MCF 10A (cell line): ENCODE data around the gene RALY. TPM values are rescaled to one million over a fixed set of nuclear protein-coding genes. Genes with fewer than 3 reads are reported as not detected.

ENCODE experiments used
- BruUV-seq: library from RNA; stranded (reverse); fragments of 400-500 nt; replicated peaks from 2 replicates; lab custom pipeline; 2021; lab: Mats Ljungman, UMichigan
- CTCF ChIA-PET: fragments of 300-600 bp; sonication (Branson Sonifier 250); formaldehyde crosslinking; extraction: SDS; loops from one replicate; lab custom pipeline; 2021; ENCODE audit warnings: antibody characterized with exemption, inconsistent platforms; lab: Yijun Ruan, JAX
- POLR2A ChIA-PET: fragments of 300-600, 350-650 bp; sonication (Branson Sonifier 250); formaldehyde crosslinking; extraction: SDS; loops from one replicate; lab custom pipeline; 2020; ENCODE audit warnings: antibody characterized with exemption, inconsistent platforms; lab: Yijun Ruan, JAX
- DNase-seq: peaks from one replicate; pipeline ENCODE4 v3.0.0-alpha.2; 2018; ENCODE audit not compliant: unreplicated experiment
- H3K27ac Mint-ChIP-seq: one replicate; pipeline ENCODE4 v1.8.0; 2022; ENCODE audit warnings: mild to moderate bottlenecking, low read depth, mixed read lengths; ENCODE audit not compliant: unreplicated experiment
- H3K27me3 Mint-ChIP-seq: one replicate; pipeline ENCODE4 v1.8.0; 2022; ENCODE audit warnings: mixed read lengths; ENCODE audit not compliant: insufficient read depth, unreplicated experiment
- H3K36me3 Mint-ChIP-seq: one replicate; pipeline ENCODE4 v1.8.0; 2022; ENCODE audit warnings: mild to moderate bottlenecking, moderate library complexity, mixed read lengths; ENCODE audit not compliant: insufficient read depth, unreplicated experiment
- H3K4me1 Mint-ChIP-seq: one replicate; pipeline ENCODE4 v1.8.0; 2022; ENCODE audit warnings: mixed read lengths; ENCODE audit not compliant: insufficient read depth, unreplicated experiment
- H3K4me3 Mint-ChIP-seq: one replicate; pipeline ENCODE4 v1.8.0; 2022; ENCODE audit warnings: mild to moderate bottlenecking, moderate library complexity, mixed read lengths; ENCODE audit not compliant: unreplicated experiment
- H3K9me3 Mint-ChIP-seq: one replicate; pipeline ENCODE4 v1.8.0; 2022; ENCODE audit warnings: mixed read lengths; ENCODE audit not compliant: unreplicated experiment
- intact Hi-C: fragments of 100-400 bp; cut with micrococcal nuclease; formaldehyde crosslinking; loops from 2 replicates; pipeline ENCODE4 v1.14.1; 2022
- total RNA-seq: library from RNA; stranded (reverse); gene quantifications from 2 replicates; pipeline ENCODE4 v1.2.3, GENCODE V29; 2022
- TF ChIP-seq, protein P1 (sequence below): fragments of 200-600 bp; IDR thresholded peaks from one replicate; pipeline ENCODE4 v1.8.0; 2022; ENCODE audit warnings: antibody characterized with exemption, mild to moderate bottlenecking; ENCODE audit not compliant: unreplicated experiment

The RALY gene
- total RNA-seq, 1 experiment from 2014 or later, result 120 TPM

DNA sequence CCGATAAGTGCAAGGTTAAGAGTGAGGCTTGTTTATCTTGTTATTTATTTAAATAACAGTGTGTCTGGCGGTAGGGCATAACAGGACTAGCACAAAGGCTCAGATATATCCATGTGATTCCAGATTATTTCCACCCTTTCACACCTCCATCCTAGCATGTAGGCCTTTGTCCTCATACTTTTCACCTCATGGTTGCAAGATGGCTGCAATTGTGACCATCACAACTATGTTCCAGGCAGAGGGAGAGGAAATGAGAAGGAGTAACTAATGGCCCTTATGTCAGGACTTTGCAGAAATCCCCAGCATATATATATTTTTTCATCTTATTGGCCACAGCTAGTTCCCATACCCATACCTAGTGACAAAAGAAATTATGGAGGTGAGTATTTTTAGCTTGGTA, 23.5 kb upstream of the RALY start:
- CTCF ChIA-PET, result no interaction called here
- POLR2A ChIA-PET, result interaction anchor here (0.7 kb wide), 1 partner anchor 122 kb away, joined by 4 read pairs; no protein-coding TSS in a partner anchor

DNA sequence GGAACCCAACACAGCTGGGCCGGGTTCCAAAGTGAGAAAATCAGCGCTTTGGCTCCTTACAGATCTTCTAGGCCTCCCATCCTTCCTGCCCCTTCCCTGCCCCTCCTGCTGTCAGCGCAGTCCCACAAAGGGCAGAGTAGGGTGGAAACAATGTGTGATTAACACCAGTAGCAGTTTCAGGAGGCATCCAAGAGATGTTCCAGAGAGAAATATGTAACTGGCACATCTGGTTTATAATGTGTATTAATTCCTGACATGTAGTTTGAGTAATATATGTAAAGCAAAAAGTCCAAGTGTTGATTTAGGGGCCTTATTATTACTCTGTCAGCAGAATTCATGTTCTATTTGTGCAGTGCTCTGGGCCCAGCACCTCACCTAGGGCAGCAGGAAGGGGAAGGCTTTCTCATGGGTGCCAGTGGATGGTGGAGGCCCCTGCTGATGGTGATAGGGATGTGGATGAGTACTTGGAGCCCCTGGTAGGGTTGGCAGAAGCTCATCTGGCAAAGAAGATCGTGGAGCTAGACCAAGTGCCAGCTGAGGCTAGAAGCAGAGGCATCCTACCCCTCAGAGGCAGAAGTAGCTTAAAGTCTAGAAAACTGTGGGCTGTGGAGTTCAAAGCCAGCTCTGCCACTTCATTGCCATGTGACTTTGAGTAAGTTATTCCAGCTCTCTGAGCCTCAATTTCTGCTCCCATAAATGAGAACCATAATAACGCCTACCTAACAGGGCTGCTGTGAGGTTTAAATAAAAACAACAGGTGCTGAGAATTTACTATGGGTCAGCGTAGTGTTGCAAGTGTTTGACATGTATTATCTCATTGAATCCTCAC, 22.4 kb upstream of the RALY start:
- BruUV-seq, result no TSS peak

More for the DNA sequence above, 23.5 kb upstream of the RALY start:
- intact Hi-C loops, result no loop called here
- DNase-seq, result no peak
- no peak overlapping the region for H3K27ac Mint-ChIP-seq
- H3K9me3 Mint-ChIP-seq, result no peaks in the 10 kb centered on the region
- H3K27me3 Mint-ChIP-seq, result no peaks in the 10 kb centered on the region
- no peaks in the 10 kb centered on the region for H3K36me3 Mint-ChIP-seq
- no peaks in the 10 kb centered on the region for H3K4me1 Mint-ChIP-seq
- BruUV-seq, result no TSS peak
- no peak overlapping the region for H3K4me3 Mint-ChIP-seq
- TF ChIP-seq, protein P1, sequence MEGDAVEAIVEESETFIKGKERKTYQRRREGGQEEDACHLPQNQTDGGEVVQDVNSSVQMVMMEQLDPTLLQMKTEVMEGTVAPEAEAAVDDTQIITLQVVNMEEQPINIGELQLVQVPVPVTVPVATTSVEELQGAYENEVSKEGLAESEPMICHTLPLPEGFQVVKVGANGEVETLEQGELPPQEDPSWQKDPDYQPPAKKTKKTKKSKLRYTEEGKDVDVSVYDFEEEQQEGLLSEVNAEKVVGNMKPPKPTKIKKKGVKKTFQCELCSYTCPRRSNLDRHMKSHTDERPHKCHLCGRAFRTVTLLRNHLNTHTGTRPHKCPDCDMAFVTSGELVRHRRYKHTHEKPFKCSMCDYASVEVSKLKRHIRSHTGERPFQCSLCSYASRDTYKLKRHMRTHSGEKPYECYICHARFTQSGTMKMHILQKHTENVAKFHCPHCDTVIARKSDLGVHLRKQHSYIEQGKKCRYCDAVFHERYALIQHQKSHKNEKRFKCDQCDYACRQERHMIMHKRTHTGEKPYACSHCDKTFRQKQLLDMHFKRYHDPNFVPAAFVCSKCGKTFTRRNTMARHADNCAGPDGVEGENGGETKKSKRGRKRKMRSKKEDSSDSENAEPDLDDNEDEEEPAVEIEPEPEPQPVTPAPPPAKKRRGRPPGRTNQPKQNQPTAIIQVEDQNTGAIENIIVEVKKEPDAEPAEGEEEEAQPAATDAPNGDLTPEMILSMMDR, result no peak

DNA sequence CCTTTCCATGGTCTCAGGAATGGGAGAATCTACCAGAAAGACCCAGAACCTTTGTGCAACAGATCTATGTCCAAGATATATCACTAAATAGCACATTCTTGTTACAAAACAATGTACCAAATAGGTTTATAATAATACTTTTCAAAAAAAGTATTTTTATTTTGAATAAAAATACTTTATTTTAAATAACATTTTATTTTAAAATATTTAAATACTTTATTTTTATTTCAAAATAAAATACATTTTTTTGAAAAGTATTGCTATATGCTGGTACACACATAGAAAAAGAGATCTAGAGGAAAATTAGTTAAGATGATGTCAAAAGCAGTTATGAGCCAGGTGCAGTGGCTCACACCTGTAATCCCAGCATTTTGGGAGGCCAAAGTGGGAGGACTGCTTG, 16.8 kb upstream of the RALY start:
- H3K4me3 Mint-ChIP-seq, result no peak overlapping the region
- peaks cover 11% of the 10 kb centered on the region for H3K27me3 Mint-ChIP-seq
- no peaks in the 10 kb centered on the region for H3K36me3 Mint-ChIP-seq
- H3K4me1 Mint-ChIP-seq, result no peaks in the 10 kb centered on the region
- CTCF ChIA-PET, result interaction anchor here (0.6 kb wide), 1 partner anchor 13 kb away, joined by 3 read pairs; no protein-coding TSS in a partner anchor
- no TSS peak for BruUV-seq
- DNase-seq, result no peak
- intact Hi-C loops, result no loop called here
- POLR2A ChIA-PET, result no interaction called here
- H3K27ac Mint-ChIP-seq, result no peak overlapping the region
- H3K9me3 Mint-ChIP-seq, result no peaks in the 10 kb centered on the region
- TF ChIP-seq, protein P1, result no peak

More for the DNA sequence above, 22.4 kb upstream of the RALY start:
- TF ChIP-seq, protein P1, result no peak
- no peak overlapping the region for H3K27ac Mint-ChIP-seq
- H3K27me3 Mint-ChIP-seq, result no peaks in the 10 kb centered on the region
- no peak overlapping the region for H3K4me3 Mint-ChIP-seq
- CTCF ChIA-PET, result interaction anchor here (0.5 to 1.3 kb wide), 3 partner anchors 10 to 1107 kb away, joined by 3 read pairs; no protein-coding TSS in a partner anchor
- H3K36me3 Mint-ChIP-seq, result no peaks in the 10 kb centered on the region
- no peak for DNase-seq
- no peaks in the 10 kb centered on the region for H3K4me1 Mint-ChIP-seq
- POLR2A ChIA-PET, result no interaction called here
- no peaks in the 10 kb centered on the region for H3K9me3 Mint-ChIP-seq
- intact Hi-C loops, result no loop called here

DNA sequence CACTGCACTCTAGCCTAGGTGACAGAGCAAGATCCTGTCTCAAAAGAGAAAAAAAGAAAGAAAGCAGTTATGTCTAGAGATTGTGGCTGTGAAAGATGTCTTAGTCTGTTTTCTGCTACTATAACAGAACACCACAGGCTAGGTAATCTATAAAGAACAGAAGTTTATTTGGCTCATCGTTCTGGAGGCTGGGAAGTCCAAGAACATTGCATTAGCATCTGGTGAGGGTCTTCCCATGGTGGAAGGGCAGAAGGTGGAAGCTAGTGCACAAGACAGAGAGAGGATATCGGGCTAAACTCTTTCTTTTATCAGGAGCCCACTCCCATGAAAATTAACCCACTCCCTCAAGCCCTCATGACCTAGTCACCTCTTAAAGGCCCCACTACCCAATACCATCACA, 16.2 kb upstream of the RALY start:
- H3K4me1 Mint-ChIP-seq, result no peaks in the 10 kb centered on the region
- TF ChIP-seq, protein P1, result no peak
- POLR2A ChIA-PET, result no interaction called here
- no peak for DNase-seq
- no peak overlapping the region for H3K4me3 Mint-ChIP-seq
- H3K27me3 Mint-ChIP-seq, result peaks cover 11% of the 10 kb centered on the region
- H3K9me3 Mint-ChIP-seq, result no peaks in the 10 kb centered on the region
- intact Hi-C loops, result no loop called here
- no TSS peak for BruUV-seq
- no peaks in the 10 kb centered on the region for H3K36me3 Mint-ChIP-seq
- CTCF ChIA-PET, result no interaction called here
- H3K27ac Mint-ChIP-seq, result no peak overlapping the region
